ENCODE data around the gene TARBP2.

TARBP2 gene

GRCh38 chr12:53500776-53501614, at the start of gene TARBP2:
TSS of gene TARBP2 (plus strand) at chr12:53501283. CDS start at chr12:53501409, 126 bp downstream.
- DNase-seq = peak; percentile 99

GRCh38 chr12:53451661-53452158, 49.4 kb upstream of the TARBP2 start, which contains the start of gene PCBP2:
TSS of gene PCBP2 (plus strand) at chr12:53452102. CDS start at chr12:53454801, 2,699 bp downstream.
- DNase-seq = peak; percentile 99

- peak; percentile 69 for DNase-seq
These were observed 48.7 kb upstream of the TARBP2 start for GRCh38 chr12:53452159-53453077.

GRCh38 chr12:53453953-53454640, 47.0 kb upstream of the TARBP2 start:
- DNase-seq = no peak

GRCh38 chr12:53454707-53455106, 46.4 kb upstream of the TARBP2 start:
- DNase-seq = no peak

- no peak for DNase-seq
These were observed 44.3 kb upstream of the TARBP2 start for GRCh38 chr12:53456654-53457366.

- DNase-seq = no peak
These were observed 42.0 kb upstream of the TARBP2 start for GRCh38 chr12:53459097-53459496.

GRCh38 chr12:53461059-53461458, 40.0 kb upstream of the TARBP2 start:
- no peak for DNase-seq

- no peak for DNase-seq
These were observed 39.5 kb upstream of the TARBP2 start for GRCh38 chr12:53461591-53461990.

- no peak for DNase-seq
These were observed 38.1 kb upstream of the TARBP2 start for GRCh38 chr12:53462935-53463334.

GRCh38 chr12:53463802-53464560, 37.1 kb upstream of the TARBP2 start:
- DNase-seq = no peak

GRCh38 chr12:53464685-53465418, 36.2 kb upstream of the TARBP2 start:
- DNase-seq = no peak

GRCh38 chr12:53465679-53466078, 35.4 kb upstream of the TARBP2 start:
- DNase-seq = no peak

- DNase-seq = no peak
These were observed 34.4 kb upstream of the TARBP2 start for GRCh38 chr12:53466640-53467039.

GRCh38 chr12:53467082-53467481, 34.0 kb upstream of the TARBP2 start:
- DNase-seq = no peak

GRCh38 chr12:53467880-53468279, 33.2 kb upstream of the TARBP2 start:
- DNase-seq = no peak

GRCh38 chr12:53468282-53468681, 32.8 kb upstream of the TARBP2 start:
- DNase-seq = no peak

GRCh38 chr12:53472056-53472582, 29.0 kb upstream of the TARBP2 start:
- no peak for DNase-seq

- no peak for DNase-seq
These were observed 27.0 kb upstream of the TARBP2 start for GRCh38 chr12:53474077-53474476.

GRCh38 chr12:53474819-53475218, 26.3 kb upstream of the TARBP2 start:
- DNase-seq = no peak

All from activated CD4-positive, alpha-beta T cell treated with anti-CD3 and anti-CD28 coated beads, Interleukin-2, amount 50 U/mL, for 16 hours (primary cell).